ENCODE results near the gene MRPL39.

Gene MRPL39

GRCh38 chr21:25567472-25567871 lies 39.8 kb downstream of the MRPL39 start:
- Histone ChIP-seq H3K4me2 (ENCODE audit: low read depth, low read length) (no peak overlapping the region), H3K9me2 (replicated peaks; ENCODE audit: insufficient read depth, low read length) (no peaks in the 10 kb centered on the region), H3K36me3 (replicated peaks; ENCODE audit: insufficient read depth, low read length) (no peaks in the 10 kb centered on the region), H4K20me1 (ENCODE audit: insufficient read depth, low read length) (no peaks in the 10 kb centered on the region), H3K79me2 (ENCODE audit: low read length) (no peaks in the 10 kb centered on the region), H2AFZ (ENCODE audit: low read length) (no peak overlapping the region), H3K9ac (ENCODE audit: low read length) (no peak overlapping the region), H3K9me3 (replicated peaks; ENCODE audit: insufficient read depth, low read length) (no peaks in the 10 kb centered on the region), H3K27ac (ENCODE audit: low read length) (no peak overlapping the region), H3K27me3 (replicated peaks; ENCODE audit: insufficient read depth, low read length) (no peaks in the 10 kb centered on the region), H3F3A (ENCODE audit: insufficient read depth, low read length) (peaks cover 2% of the 10 kb centered on the region), H3K4me3 (ENCODE audit: low read length) (no peak overlapping the region), H3K4me1 (ENCODE audit: low read length) (peaks cover 5% of the 10 kb centered on the region; the same call in 1 of the 2 replicates)
- DNase-seq, result no peak
- no peak for TF ChIP-seq EZH2phosphoT487 (IDR thresholded peaks at IDR 0.05; ENCODE audit: low read length)
- no peak for TF ChIP-seq EZH2 (optimal IDR thresholded peaks at IDR 0.05; ENCODE audit: low read depth, low read length)
- no peak for TF ChIP-seq CTCF (IDR thresholded peaks at IDR 0.05; ENCODE audit: low read length)

- H3K4me2 ChIP-seq (ENCODE audit: low read depth, low read length), result no peak overlapping the region
- H3K27ac ChIP-seq (ENCODE audit: low read length), result no peak overlapping the region
- H2AFZ ChIP-seq (ENCODE audit: low read length), result no peak overlapping the region
- H3K79me2 ChIP-seq (ENCODE audit: low read length), result no peaks in the 10 kb centered on the region
- TF ChIP-seq EZH2 (optimal IDR thresholded peaks at IDR 0.05; ENCODE audit: low read depth, low read length), result no peak
- TF ChIP-seq CTCF (IDR thresholded peaks at IDR 0.05; ENCODE audit: low read length), result no peak
- TF ChIP-seq EZH2phosphoT487 (IDR thresholded peaks at IDR 0.05; ENCODE audit: low read length), result no peak
- H3K4me3 ChIP-seq (ENCODE audit: low read length), result no peak overlapping the region
- no peaks in the 10 kb centered on the region for H3K27me3 ChIP-seq (replicated peaks; ENCODE audit: insufficient read depth, low read length)
- H4K20me1 ChIP-seq (ENCODE audit: insufficient read depth, low read length), result no peaks in the 10 kb centered on the region
- H3K36me3 ChIP-seq (replicated peaks; ENCODE audit: insufficient read depth, low read length), result no peaks in the 10 kb centered on the region
- no peak for DNase-seq
- H3F3A ChIP-seq (ENCODE audit: insufficient read depth, low read length), result no peaks in the 10 kb centered on the region
- 0 out of 2 replicates have a peak, but pooled peaks cover 3% of the 10 kb centered on the region for H3K4me1 ChIP-seq (ENCODE audit: low read length)
- no peaks in the 10 kb centered on the region for H3K9me3 ChIP-seq (replicated peaks; ENCODE audit: insufficient read depth, low read length)
- H3K9ac ChIP-seq (ENCODE audit: low read length), result no peak overlapping the region
- H3K9me2 ChIP-seq (replicated peaks; ENCODE audit: insufficient read depth, low read length), result no peaks in the 10 kb centered on the region
Observed at GRCh38 chr21:25566645-25567044, 40.6 kb downstream of the MRPL39 start.

- no peak for TF ChIP-seq CTCF (IDR thresholded peaks at IDR 0.05; ENCODE audit: low read length)
- TF ChIP-seq EZH2 (optimal IDR thresholded peaks at IDR 0.05; ENCODE audit: low read depth, low read length), result no peak
- TF ChIP-seq EZH2phosphoT487 (IDR thresholded peaks at IDR 0.05; ENCODE audit: low read length), result no peak
- Histone ChIP-seq H3K4me1 (ENCODE audit: low read length) (0 out of 2 replicates have a peak, but pooled peaks cover 3% of the 10 kb centered on the region), H3K27ac (ENCODE audit: low read length) (no peak overlapping the region), H3K4me2 (ENCODE audit: low read depth, low read length) (no peak overlapping the region), H3K4me3 (ENCODE audit: low read length) (no peak overlapping the region), H3K27me3 (replicated peaks; ENCODE audit: insufficient read depth, low read length) (no peaks in the 10 kb centered on the region), H3K9me3 (replicated peaks; ENCODE audit: insufficient read depth, low read length) (no peaks in the 10 kb centered on the region), H3K9ac (ENCODE audit: low read length) (no peak overlapping the region), H4K20me1 (ENCODE audit: insufficient read depth, low read length) (no peaks in the 10 kb centered on the region), H3F3A (ENCODE audit: insufficient read depth, low read length) (no peaks in the 10 kb centered on the region), H3K79me2 (ENCODE audit: low read length) (no peaks in the 10 kb centered on the region), H3K36me3 (replicated peaks; ENCODE audit: insufficient read depth, low read length) (no peaks in the 10 kb centered on the region), H3K9me2 (replicated peaks; ENCODE audit: insufficient read depth, low read length) (no peaks in the 10 kb centered on the region), H2AFZ (ENCODE audit: low read length) (no peak overlapping the region)
- no peak for DNase-seq
Observed at GRCh38 chr21:25565272-25566211, 41.7 kb downstream of the MRPL39 start.
